HS-5 (cell line): ENCODE data around the gene GNB1L.

ENCODE experiments used
- DNase-seq: peaks from one replicate; pipeline ENCODE4 v3.0.0-alpha.2; 2012; ENCODE audit warnings: low read depth

Gene GNB1L

DNA sequence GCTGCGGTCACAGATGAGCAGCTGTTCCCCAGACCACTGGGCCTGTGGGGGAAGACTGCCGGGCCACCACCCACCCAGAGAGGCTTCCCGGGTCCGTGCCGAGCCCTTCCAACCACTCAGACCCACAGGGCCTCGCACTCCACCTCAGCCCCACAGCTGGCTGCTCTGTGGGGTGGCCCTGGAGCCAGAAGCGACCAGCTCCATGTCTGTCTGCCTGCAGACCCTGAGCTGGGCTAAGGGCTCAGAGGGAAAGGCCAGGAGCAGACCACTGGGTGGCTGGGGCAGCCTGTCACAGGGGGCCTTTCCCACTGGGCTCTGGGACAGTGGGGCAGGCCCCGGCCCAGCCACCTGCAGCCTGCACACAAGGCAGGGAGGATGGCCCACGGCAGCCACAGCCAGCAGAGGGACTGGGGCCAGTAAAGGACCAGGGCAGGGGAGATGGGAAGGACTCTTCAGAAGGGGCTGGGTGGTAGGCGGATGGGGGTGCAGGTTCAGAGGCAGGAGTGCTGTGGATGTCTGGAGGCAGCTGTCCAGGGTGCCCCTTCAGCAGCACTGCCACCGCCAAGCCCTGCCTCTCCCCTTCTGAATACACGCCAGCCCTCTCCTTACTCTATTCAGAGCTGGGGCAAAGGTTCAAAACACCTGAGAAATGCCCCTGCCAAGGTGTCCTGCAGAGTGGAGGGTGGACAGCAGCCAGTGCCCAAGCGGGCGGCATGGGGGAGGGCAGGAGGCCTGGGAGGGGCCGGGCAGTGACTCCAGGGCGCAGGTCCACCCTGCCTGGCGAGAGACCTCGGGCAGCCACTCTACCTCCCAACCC, 32.2 kb downstream of the GNB1L start:
- DNase-seq: no peak

GRCh38 chr22:19821523-19822300, 33.0 kb downstream of the GNB1L start:
- no peak for DNase-seq

- DNase-seq: no peak
Observed at GRCh38 chr22:19820880-19821522, 33.7 kb downstream of the GNB1L start.

DNA sequence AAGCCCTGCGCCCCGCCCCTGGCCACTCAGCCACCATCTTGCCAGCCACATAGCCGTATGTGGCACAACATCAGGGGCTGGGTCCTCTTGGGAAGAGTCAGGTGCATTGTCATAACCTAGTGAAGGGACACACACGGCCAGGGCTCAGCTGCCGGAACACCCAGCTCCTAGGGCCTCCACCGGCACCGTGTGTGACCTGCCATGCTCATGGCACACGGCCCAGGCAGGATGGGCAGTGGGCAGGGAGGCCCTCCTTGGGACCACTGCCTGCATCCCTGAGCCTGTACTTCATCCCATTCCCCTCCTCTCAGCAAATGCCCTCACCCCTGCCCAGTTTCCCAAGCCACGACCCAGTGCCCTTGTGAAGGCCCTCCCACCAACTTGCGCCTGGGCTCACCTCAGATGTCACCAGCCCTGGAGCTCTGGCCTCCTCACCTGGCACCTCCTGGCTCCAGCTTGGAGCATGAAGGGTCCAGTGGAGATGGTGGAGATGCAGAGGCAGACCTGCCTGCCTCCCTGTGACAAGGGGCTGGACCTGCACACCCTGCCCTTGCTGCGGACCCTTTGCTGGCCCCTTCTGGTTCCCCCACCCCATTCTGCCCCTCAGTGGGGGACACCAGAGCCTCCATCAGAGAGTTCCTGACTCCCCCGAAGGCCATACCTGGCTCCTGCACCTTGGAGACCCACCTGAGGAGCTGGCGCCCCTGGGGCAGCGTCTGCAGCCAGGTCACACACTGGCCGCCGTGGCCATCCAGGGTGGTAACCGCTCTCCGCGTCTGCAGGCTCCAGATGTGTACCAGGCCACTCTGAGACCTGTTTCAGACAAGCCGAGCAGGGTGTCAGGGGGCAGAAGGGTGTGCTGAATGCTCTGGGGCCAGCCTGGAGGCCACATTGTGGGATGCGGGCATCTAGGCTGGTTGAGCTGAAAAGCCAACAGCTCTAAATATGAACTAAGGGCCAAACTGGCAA, 34.5 kb downstream of the GNB1L start:
- DNase-seq: no peak

DNA sequence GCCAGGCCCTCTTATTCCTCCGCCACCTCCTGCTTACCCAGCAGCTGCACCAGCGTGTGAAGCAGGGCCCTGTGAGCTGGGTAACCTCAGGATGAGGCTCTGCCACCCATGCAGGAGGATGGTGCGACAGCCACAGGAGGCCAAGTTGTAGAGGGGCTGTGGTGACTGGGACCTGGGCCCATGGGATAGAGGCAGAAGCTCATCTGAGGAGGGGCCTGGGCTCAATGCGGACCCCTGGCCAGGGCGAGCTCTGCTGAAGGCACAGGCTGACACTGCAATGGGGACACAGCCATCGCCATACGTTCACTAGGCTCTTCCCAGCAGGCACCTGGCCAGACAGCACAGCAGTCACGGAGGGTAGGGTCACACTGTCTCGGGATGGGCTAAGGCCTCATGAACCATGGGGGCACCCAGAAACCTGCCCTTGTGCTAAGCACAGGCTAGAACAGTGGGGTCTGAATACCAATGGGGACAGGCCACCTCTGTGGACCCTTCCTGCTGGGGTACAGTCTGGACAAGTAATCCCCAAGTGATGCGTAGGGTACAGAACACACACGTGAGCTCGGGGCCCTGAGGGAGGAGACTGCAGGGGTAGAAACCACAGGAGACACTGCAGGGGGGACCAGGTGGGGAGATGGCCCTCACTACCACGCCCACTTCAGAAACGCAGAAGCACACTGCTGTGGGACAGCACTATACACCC, 35.3 kb downstream of the GNB1L start:
- DNase-seq: no peak

DNA sequence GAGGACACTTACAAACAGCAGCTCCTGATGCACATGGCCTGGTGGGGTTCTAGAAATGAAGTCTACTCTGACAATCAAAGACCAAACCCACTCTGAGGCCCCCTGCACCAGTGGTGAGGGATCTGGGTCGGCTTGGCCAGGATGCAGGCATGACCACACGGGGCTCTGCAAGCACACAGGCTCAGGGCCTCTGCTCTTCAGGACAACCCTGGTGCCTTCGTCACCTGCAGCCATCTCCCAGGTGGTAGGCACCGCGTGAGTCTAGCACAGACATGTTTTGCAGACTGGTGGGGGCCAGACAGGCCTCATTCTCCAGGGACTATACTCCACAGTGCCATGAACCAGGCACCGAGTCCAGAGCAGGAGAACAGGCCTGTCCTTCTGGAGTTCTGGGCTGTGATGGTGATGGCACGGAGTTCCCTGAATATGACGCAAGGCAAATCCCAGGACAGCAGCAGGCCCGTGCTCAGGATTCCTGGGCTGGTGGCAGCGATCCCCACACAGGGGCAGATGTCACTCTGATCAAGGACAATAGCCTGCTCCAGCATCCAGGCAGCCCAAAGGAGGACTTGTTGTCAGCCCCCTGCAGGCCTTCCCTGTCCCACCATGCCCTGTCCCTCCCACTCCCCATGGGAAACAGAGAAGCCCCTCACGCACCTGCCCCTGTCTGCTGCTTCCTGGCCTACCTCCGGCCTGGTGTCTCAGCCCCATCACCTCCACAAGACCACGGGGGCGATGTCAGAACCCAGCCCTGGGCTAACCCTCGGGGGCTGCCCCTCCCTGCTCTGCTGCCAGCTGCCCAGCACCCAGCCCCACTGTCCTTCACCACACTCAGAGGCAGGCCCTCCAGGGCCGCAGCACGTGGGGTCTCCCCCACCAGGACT, 36.1 kb downstream of the GNB1L start:
- DNase-seq: no peak

- DNase-seq: no peak
Observed at GRCh38 chr22:19816372-19817119, 38.1 kb downstream of the GNB1L start.

- DNase-seq: no peak
Observed at GRCh38 chr22:19815823-19816290, 38.8 kb downstream of the GNB1L start.

DNA sequence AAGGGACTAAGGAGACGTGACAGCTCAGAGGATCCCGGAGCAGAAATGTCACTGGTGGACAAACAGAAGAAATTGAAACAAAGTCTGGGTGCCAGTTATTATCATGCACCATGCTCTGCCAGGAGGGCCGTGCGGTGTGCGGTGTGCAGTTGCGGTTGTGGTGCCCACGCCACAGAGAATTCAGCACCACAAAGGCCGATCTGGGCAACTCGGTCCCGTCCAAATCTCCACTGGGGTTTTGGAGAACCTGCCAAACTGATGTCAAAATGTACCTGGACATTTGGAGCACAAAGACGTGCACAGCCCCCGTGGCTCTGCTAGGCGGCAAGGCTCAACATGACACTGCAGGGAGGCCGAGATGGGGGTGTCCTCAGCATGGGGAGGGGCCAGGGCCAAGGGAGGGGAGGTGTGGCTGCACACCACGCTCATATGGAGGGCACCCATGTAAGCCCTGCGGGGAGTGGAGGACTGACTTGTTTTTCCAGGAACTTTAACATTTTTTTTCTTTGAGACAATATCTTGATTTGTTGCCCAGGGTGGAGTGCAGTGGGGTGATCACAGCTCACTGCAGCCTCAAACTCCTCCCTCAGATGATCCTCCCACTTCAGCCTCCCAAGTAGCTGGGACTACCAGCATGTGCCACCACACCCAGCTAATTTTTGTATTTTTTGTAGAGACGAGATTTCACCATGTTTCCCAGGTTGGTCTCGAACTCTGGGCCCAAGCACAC, 39.4 kb downstream of the GNB1L start:
- no peak for DNase-seq

- no peak for DNase-seq
Observed at GRCh38 chr22:19814428-19814827, 40.2 kb downstream of the GNB1L start.

DNA sequence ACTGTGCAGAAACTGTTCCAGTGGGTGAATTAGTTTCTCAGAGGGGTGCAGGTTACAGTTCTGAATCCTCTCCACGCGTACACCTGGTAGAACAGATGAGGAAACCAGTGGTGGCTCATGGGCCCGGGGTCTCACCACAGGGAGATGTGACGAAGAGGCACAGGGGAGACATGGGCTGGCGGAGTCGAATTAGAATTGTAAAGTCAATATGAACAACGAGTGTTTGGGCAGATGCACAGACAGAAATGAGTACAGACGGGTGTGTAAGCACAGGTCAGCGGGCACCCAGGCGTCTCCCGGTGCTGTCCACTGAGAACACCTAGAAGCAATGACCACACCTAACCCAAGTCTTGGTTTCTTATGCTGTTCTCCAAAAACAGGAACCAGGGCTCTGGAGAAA, 41.8 kb downstream of the GNB1L start:
- DNase-seq: no peak

DNA sequence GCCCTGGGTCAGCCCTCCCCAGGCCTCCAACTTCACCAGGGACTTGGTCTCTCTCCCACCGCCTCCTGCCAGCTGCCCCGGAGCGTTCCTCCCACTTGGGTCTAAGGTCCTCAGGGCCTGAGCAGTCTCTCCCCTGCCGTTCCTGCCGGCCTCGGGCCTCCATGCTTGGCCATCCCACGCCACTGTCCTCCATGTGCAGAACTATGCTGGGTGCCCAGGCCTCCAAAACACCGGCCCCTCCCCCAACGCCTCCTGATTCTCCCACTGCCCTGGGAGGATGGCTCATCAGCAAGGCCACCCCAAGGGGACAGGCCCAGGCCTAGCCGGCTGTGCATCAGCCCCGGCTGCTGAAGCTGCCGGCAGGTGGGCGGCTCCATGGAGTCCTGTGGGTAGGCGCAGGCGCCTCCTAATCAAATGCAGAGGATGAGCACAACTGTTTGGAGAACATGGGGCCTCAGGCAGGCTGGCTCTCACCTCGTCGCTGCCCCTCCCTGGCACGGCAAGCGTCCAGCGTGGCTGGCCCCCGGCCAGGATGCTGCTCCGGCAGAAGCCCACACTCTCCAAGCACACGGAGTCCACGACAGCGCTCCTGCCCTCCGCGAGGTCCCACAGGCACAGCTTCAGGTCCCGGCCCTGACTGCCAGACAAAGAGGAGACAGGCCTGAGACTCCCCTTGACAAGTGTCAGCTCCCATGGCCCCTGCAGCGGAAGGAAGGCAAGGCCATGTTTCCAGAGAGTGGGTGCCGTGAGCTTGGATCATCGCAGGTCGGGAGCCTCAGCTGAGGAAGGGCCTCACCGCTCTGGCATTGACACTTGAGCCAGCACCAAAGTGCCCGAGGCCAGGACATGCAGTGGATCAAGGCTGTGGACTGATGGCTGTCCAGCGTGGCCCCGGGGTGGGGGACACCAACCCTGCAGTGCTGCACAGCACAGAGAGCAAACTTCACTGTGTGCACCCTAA, 42.6 kb downstream of the GNB1L start:
- no peak for DNase-seq

DNA sequence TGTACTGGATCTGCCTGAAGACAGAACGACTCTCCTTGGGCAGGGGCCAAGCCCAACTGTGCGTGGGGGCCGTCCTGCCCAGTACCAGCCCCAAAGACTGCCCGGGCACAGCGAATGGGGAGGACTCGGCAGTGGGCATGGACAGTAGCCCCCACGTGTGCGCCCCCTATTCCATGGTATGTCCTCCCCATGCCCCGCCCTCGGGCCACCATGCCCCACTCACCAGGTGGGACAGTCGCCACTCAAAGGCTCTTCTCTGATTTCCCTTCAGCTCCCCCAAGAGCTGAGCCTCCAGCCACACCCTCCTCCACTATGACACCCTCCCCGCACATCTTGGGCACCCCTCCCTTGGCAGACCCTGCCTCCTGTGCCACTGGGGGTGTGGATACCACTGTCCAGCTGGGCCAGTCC, 43.5 kb downstream of the GNB1L start:
- no peak for DNase-seq

GRCh38 chr22:19810381-19811201, 44.1 kb downstream of the GNB1L start:
- no peak for DNase-seq

DNA sequence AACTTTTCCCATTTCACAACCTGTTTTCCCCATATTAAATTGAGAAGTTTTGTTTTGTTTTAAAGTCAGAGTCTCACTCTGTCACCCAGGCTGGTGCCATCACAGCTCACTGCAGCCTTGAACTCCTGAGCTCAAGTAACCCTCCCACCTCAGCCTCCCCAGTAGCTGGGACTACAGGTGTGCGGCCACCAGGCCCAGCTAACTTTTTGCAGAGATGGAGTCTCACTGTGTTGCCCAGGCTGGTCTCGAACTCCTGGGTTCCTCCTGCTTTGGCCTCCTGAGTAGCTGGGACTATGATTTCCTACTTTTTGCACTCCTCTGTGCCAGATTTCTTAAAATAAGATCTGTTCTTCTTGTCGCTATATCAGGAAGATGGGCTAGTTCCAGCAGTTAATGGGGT, 44.9 kb downstream of the GNB1L start:
- no peak for DNase-seq

DNA sequence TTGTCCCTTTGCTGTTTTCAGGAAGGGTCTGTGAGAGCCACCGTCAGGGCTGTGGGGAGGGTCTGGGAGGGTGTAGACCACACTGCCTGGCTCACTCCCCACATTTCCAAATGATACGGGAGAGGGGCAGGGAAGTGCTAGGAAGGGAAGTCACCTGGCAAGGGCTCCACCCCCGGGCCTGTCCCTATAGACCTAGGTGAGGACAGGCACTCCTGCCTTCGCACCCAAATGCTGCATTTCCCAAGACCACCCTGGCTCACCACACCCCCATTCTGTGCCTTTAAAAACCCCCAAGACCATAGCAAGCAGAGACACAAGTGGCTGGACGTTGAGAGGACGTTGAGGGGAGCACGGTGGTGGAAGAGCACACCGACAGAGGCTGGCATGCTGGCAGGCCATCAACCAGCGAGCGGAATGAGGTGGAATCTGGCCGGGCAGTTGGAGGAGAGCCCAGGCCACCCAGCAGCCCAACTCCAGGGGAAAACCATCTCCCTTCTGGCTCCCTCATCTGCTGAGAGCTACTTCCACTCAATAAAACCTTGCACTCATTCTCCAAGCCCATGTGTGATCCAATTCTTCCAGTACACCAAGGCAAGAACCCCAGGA, 45.7 kb downstream of the GNB1L start:
- no peak for DNase-seq
